Neural progenitor cell (in vitro differentiated cells): ENCODE results near the gene CMC1. TPM values are rescaled to one million over a fixed set of nuclear protein-coding genes. Genes with fewer than 3 reads are reported as not detected.

ENCODE experiments used
- DNase-seq: peaks from one replicate; pipeline ENCODE4 v3.0.0-alpha.2; 2016; ENCODE audit warnings: low spot score
- H2AFZ ChIP-seq: fragments of 200-600 bp; sonication (generic); replicated peaks from 2 replicates; pipeline ENCODE4 v1.6.1; 2016; ENCODE audit warnings: antibody characterized with exemption
- H3F3A ChIP-seq: fragments of 200-600 bp; sonication (generic); 2 replicates; pipeline ENCODE4 v1.6.1; 2016; ENCODE audit warnings: antibody characterized with exemption, low read depth
- H3K27ac ChIP-seq: fragments of 200-600 bp; sonication (generic); 2 replicates; pipeline ENCODE4 v1.5.1; 2016; ENCODE audit warnings: mild to moderate bottlenecking
- H3K27me3 ChIP-seq: fragments of 200-600 bp; sonication (generic); 2 replicates; pipeline ENCODE4 v1.6.1; 2016; ENCODE audit warnings: mild to moderate bottlenecking, moderate library complexity
- H3K36me3 ChIP-seq: fragments of 200-600 bp; sonication (generic); 2 replicates; pipeline ENCODE4 v1.5.1; 2016
- H3K4me1 ChIP-seq: fragments of 200-600 bp; sonication (generic); 2 replicates; pipeline ENCODE4 v1.6.1; 2016; ENCODE audit warnings: mixed run types
- H3K4me2 ChIP-seq: fragments of 200-600 bp; sonication (generic); 2 replicates; pipeline ENCODE4 v1.6.1; 2016
- H3K4me3 ChIP-seq: fragments of 200-600 bp; sonication (generic); 2 replicates; pipeline ENCODE4 v1.5.1; 2016
- H3K79me2 ChIP-seq: fragments of 200-600 bp; sonication (generic); 2 replicates; pipeline ENCODE4 v1.6.1; 2016; ENCODE audit warnings: low read depth
- H3K9ac ChIP-seq: fragments of 200-600 bp; sonication (generic); 2 replicates; pipeline ENCODE4 v1.6.1; 2016
- H3K9me3 ChIP-seq: fragments of 200-600 bp; sonication (generic); 2 replicates; pipeline ENCODE4 v1.5.1; 2016; ENCODE audit warnings: low read depth
- H4K20me1 ChIP-seq: fragments of 200-600 bp; sonication (generic); 2 replicates; pipeline ENCODE4 v1.6.1; 2016; ENCODE audit warnings: low read depth
- H3K27ac Mint-ChIP-seq: 3 replicates; pipeline ENCODE4 v1.8.0; 2021; ENCODE audit warnings: mixed read lengths
- H3K27me3 Mint-ChIP-seq: 2 replicates; pipeline ENCODE4 v1.8.0; 2022; ENCODE audit warnings: low read depth, mild to moderate bottlenecking, inconsistent platforms, moderate library complexity, mixed read lengths; ENCODE audit not compliant: insufficient read depth
- H3K36me3 Mint-ChIP-seq: 3 replicates; pipeline ENCODE4 v1.8.0; 2021; ENCODE audit warnings: mixed read lengths
- H3K4me1 Mint-ChIP-seq: 3 replicates; pipeline ENCODE4 v1.8.0; 2021; ENCODE audit warnings: mixed read lengths
- H3K4me3 Mint-ChIP-seq: 3 replicates; pipeline ENCODE4 v1.8.0; 2021; ENCODE audit warnings: mild to moderate bottlenecking, moderate library complexity, mixed read lengths
- H3K9me3 Mint-ChIP-seq: 3 replicates; pipeline ENCODE4 v1.8.0; 2020; ENCODE audit warnings: mixed read lengths
- CTCF ChIP-seq: fragments of 200-600 bp; sonication (generic); IDR thresholded peaks from 2 replicates; pipeline ENCODE4 v1.5.1; 2017; ENCODE audit warnings: antibody characterized with exemption, mild to moderate bottlenecking
- EZH2 ChIP-seq: fragments of 200-600 bp; sonication (generic); IDR thresholded peaks from 2 replicates; pipeline ENCODE4 v1.6.1; 2017; ENCODE audit warnings: antibody characterized with exemption, mild to moderate bottlenecking, moderate library complexity
- EZH2phosphoT487 ChIP-seq: fragments of 200-600 bp; sonication (generic); IDR thresholded peaks from 2 replicates; pipeline ENCODE4 v1.6.1; 2017; ENCODE audit warnings: antibody characterized with exemption
- total RNA-seq: library from RNA; depleted of rRNA; stranded (reverse); fragments of >200 nt; gene quantifications from 2 replicates; pipeline ENCODE4 v1.2.3, GENCODE V29; 2015; ENCODE audit warnings: low replicate concordance

CMC1 gene
- total RNA-seq, 1 donor from 2014 or later: 13.0 TPM

- H3K9me3 ChIP-seq: no peaks in the 10 kb centered on the region
- no peaks in the 10 kb centered on the region for H3K27me3 ChIP-seq
- no peak overlapping the region for H3K9ac ChIP-seq
- no peaks in the 10 kb centered on the region for H3K4me1 ChIP-seq
- no peak overlapping the region for H3K27ac ChIP-seq
- no peaks in the 10 kb centered on the region for H3F3A ChIP-seq
- DNase-seq: no peak
- no peaks in the 10 kb centered on the region for H3K9me3 Mint-ChIP-seq
- H4K20me1 ChIP-seq: no peaks in the 10 kb centered on the region
- no peak overlapping the region for H3K27ac Mint-ChIP-seq
- no peaks in the 10 kb centered on the region for H3K27me3 Mint-ChIP-seq
- H3K4me3 Mint-ChIP-seq: no peak overlapping the region
- no peak overlapping the region for H3K4me2 ChIP-seq
- H3K36me3 Mint-ChIP-seq: no peaks in the 10 kb centered on the region
- H3K36me3 ChIP-seq: no peaks in the 10 kb centered on the region
- no peak overlapping the region for H3K4me3 ChIP-seq
- TF ChIP-seq EZH2 (no peak), EZH2phosphoT487 (no peak), CTCF (no peak)
- no peaks in the 10 kb centered on the region for H3K79me2 ChIP-seq
- no peaks in the 10 kb centered on the region for H3K4me1 Mint-ChIP-seq
- no peak overlapping the region for H2AFZ ChIP-seq
These were observed 22.6 kb upstream of the CMC1 start for GRCh38 chr3:28218917-28219198.

GRCh38 chr3:28224430-28224829, 17.0 kb upstream of the CMC1 start:
- Histone ChIP-seq H3K9ac (no peak overlapping the region), H3K4me1 (no peaks in the 10 kb centered on the region), H3K27me3 (no peaks in the 10 kb centered on the region), H3K79me2 (no peaks in the 10 kb centered on the region), H3K9me3 (no peaks in the 10 kb centered on the region), H4K20me1 (no peaks in the 10 kb centered on the region), H3K36me3 (no peaks in the 10 kb centered on the region), H3K27ac (no peak overlapping the region), H3F3A (no peaks in the 10 kb centered on the region), H3K4me3 (no peak overlapping the region), H2AFZ (no peak overlapping the region), H3K4me2 (no peak overlapping the region)
- Mint-ChIP-seq H3K4me3 (no peak overlapping the region), H3K27me3 (no peaks in the 10 kb centered on the region), H3K9me3 (no peaks in the 10 kb centered on the region), H3K4me1 (peaks cover 9% of the 10 kb centered on the region), H3K27ac (no peak overlapping the region), H3K36me3 (no peaks in the 10 kb centered on the region)
- TF ChIP-seq CTCF: no peak
- no peak for TF ChIP-seq EZH2phosphoT487
- no peak for TF ChIP-seq EZH2
- no peak for DNase-seq

GRCh38 chr3:28226020-28226419, 15.4 kb upstream of the CMC1 start:
- Histone ChIP-seq H2AFZ (no peak overlapping the region), H3K4me3 (no peak overlapping the region), H3K79me2 (no peaks in the 10 kb centered on the region), H3K27me3 (no peaks in the 10 kb centered on the region), H3F3A (no peaks in the 10 kb centered on the region), H3K9ac (no peak overlapping the region), H3K9me3 (no peaks in the 10 kb centered on the region), H3K4me2 (no peak overlapping the region), H3K36me3 (no peaks in the 10 kb centered on the region), H3K4me1 (no peaks in the 10 kb centered on the region), H3K27ac (no peak overlapping the region), H4K20me1 (no peaks in the 10 kb centered on the region)
- no peak overlapping the region for H3K27ac Mint-ChIP-seq
- no peaks in the 10 kb centered on the region for H3K27me3 Mint-ChIP-seq
- DNase-seq: no peak
- peaks cover 9% of the 10 kb centered on the region for H3K4me1 Mint-ChIP-seq
- no peak overlapping the region for H3K4me3 Mint-ChIP-seq
- H3K36me3 Mint-ChIP-seq: no peaks in the 10 kb centered on the region
- TF ChIP-seq CTCF (no peak), EZH2phosphoT487 (no peak), EZH2 (no peak)
- H3K9me3 Mint-ChIP-seq: no peaks in the 10 kb centered on the region

- Histone ChIP-seq H3K36me3 (no peaks in the 10 kb centered on the region), H3K9me3 (no peaks in the 10 kb centered on the region), H3K9ac (no peak overlapping the region), H4K20me1 (no peaks in the 10 kb centered on the region), H3K27me3 (no peaks in the 10 kb centered on the region), H3K4me3 (no peak overlapping the region), H3F3A (no peaks in the 10 kb centered on the region), H3K27ac (no peak overlapping the region), H3K4me1 (no peaks in the 10 kb centered on the region), H3K4me2 (no peak overlapping the region), H2AFZ (no peak overlapping the region), H3K79me2 (no peaks in the 10 kb centered on the region)
- no peak overlapping the region for H3K4me3 Mint-ChIP-seq
- no peak overlapping the region for H3K27ac Mint-ChIP-seq
- no peaks in the 10 kb centered on the region for H3K9me3 Mint-ChIP-seq
- H3K36me3 Mint-ChIP-seq: no peaks in the 10 kb centered on the region
- DNase-seq: no peak
- TF ChIP-seq EZH2phosphoT487 (no peak), EZH2 (no peak)
- no peaks in the 10 kb centered on the region for H3K27me3 Mint-ChIP-seq
- H3K4me1 Mint-ChIP-seq: peaks cover 9% of the 10 kb centered on the region
These were observed 12.8 kb upstream of the CMC1 start for GRCh38 chr3:28228623-28229022.
